ENCODE measurements around the gene SENP2.

- TF ChIP-seq CTCF (IDR thresholded peaks at IDR 0.05) (no peak), EP300 (IDR thresholded peaks at IDR 0.05) (no peak)
Observed at GRCh38 chr3:185649414-185649813, 63.3 kb downstream of the SENP2 start.

Data from esophagus muscularis mucosa (tissue), 3 donors.